Neuronal stem cell (in vitro differentiated cells): ENCODE data around the gene SERPINB6.
"Not testable (repeated sequence)": the region's sequence is repeated elsewhere in the genome, so short reads cannot be mapped to it uniquely, and the experiment has no call there.

Source experiments
- DNase-seq: peaks from one replicate; pipeline ENCODE4 v3.0.0-alpha.2; 2013; ENCODE audit warnings: low spot score
- H2AFZ ChIP-seq: one replicate; pipeline ENCODE4 v1.6.1; 2013; ENCODE audit warnings: mild to moderate bottlenecking, low read length, inconsistent platforms
- H2AK5ac ChIP-seq: 2 replicates; pipeline ENCODE4 v1.6.1; 2013; ENCODE audit warnings: low read depth, mild to moderate bottlenecking, inconsistent platforms, low read length, moderate library complexity, mixed read lengths
- H2BK120ac ChIP-seq: 2 replicates; pipeline ENCODE4 v1.6.1; 2013; ENCODE audit warnings: low read depth, mild to moderate bottlenecking, inconsistent platforms, low read length, moderate library complexity, mixed read lengths
- H2BK12ac ChIP-seq: one replicate; pipeline ENCODE4 v1.6.1; 2013; ENCODE audit warnings: low read length, inconsistent platforms
- H2BK15ac ChIP-seq: 2 replicates; pipeline ENCODE4 v1.6.1; 2013; ENCODE audit warnings: mild to moderate bottlenecking, low read length, inconsistent platforms, mixed read lengths
- H2BK5ac ChIP-seq: one replicate; pipeline ENCODE4 v1.6.1; 2013; ENCODE audit warnings: inconsistent platforms, mild to moderate bottlenecking, low read length, moderate library complexity
- H3K14ac ChIP-seq: one replicate; pipeline ENCODE4 v1.6.1; 2013; ENCODE audit warnings: low read length, inconsistent platforms
- H3K18ac ChIP-seq: 2 replicates; pipeline ENCODE4 v1.6.1; 2013; ENCODE audit warnings: low read length, inconsistent platforms
- H3K23ac ChIP-seq: 2 replicates; pipeline ENCODE4 v1.6.1; 2013; ENCODE audit warnings: low read depth, mild to moderate bottlenecking, mixed read lengths, low read length, inconsistent platforms; ENCODE audit not compliant: poor library complexity
- H3K27ac ChIP-seq: replicated peaks from 3 replicates; pipeline ENCODE4 v1.5.1; 2013; ENCODE audit warnings: low read length, inconsistent platforms
- H3K27me3 ChIP-seq, 3 experiments: 2 replicates each; pipeline ENCODE4 v1.6.1; 2013; ENCODE audit warnings: low read length in 3 of 3, mild to moderate bottlenecking in 2 of 3, inconsistent platforms in 1 of 3, low read depth in 1 of 3, mixed read lengths in 1 of 3, moderate library complexity in 1 of 3; ENCODE audit not compliant: control insufficient read depth in 3 of 3, insufficient read depth in 3 of 3
- H3K36me3 ChIP-seq, 2 donors: replicated peaks in 1 of 2; 2 replicates each; pipeline ENCODE4 v1.6.1; 2013; ENCODE audit warnings: low read length in 2 of 2; ENCODE audit not compliant: control insufficient read depth in 2 of 2, insufficient read depth in 2 of 2
- H3K4ac ChIP-seq: 2 replicates; pipeline ENCODE4 v1.6.1; 2013; ENCODE audit warnings: inconsistent platforms, mild to moderate bottlenecking, low read length, moderate library complexity
- H3K4me1 ChIP-seq, 2 donors: 1 replicate in 1 of 2; 2 replicates in 1 of 2; pipeline ENCODE4 v1.6.1; 2013; ENCODE audit warnings: low read length in 2 of 2, low read depth in 1 of 2; ENCODE audit not compliant: control insufficient read depth in 2 of 2, insufficient read depth in 1 of 2
- H3K4me2 ChIP-seq: one replicate; pipeline ENCODE4 v1.6.1; 2013; ENCODE audit warnings: mild to moderate bottlenecking, low read length, inconsistent platforms; ENCODE audit not compliant: insufficient read depth, poor library complexity, severe bottlenecking
- H3K4me3 ChIP-seq, 2 donors: 2 replicates each; pipeline ENCODE4 v1.5.1; 2013; ENCODE audit warnings: low read length in 2 of 2, mild to moderate bottlenecking in 2 of 2, inconsistent platforms in 1 of 2, moderate library complexity in 1 of 2
- H3K79me1 ChIP-seq: one replicate; pipeline ENCODE4 v1.6.1; 2013; ENCODE audit warnings: low read depth, mild to moderate bottlenecking, inconsistent platforms, low read length, moderate library complexity
- H3K9ac ChIP-seq: one replicate; pipeline ENCODE4 v1.6.1; 2013; ENCODE audit warnings: mild to moderate bottlenecking, low read depth, low read length, inconsistent platforms; ENCODE audit not compliant: poor library complexity
- H3K9me3 ChIP-seq, 2 donors: replicated peaks in 1 of 2; 2 replicates each; pipeline versions ENCODE3 to v1.6.1; 2013; ENCODE audit warnings: low read length in 2 of 2, mild to moderate bottlenecking in 2 of 2, inconsistent platforms in 1 of 2, low read depth in 1 of 2, mixed read lengths in 1 of 2, moderate library complexity in 1 of 2; ENCODE audit not compliant: control insufficient read depth in 2 of 2, insufficient read depth in 1 of 2
- H4K8ac ChIP-seq: one replicate; pipeline ENCODE4 v1.6.1; 2013; ENCODE audit warnings: low read depth, mild to moderate bottlenecking, inconsistent platforms, low read length, moderate library complexity
- H4K91ac ChIP-seq: one replicate; pipeline ENCODE4 v1.6.1; 2013; ENCODE audit warnings: low read length, low read depth, mild to moderate bottlenecking, inconsistent platforms; ENCODE audit not compliant: poor library complexity
- WGBS, 2 donors: extraction: QIAGEN DNeasy Blood & Tissue Kit; methylation state at CpG; one replicate each; pipeline ENCODE4 v1.1.7; 2013; ENCODE audit warnings: missing lambda C conversion rate in 2 of 2, mixed read lengths in 1 of 2; ENCODE audit not compliant: insufficient read length in 2 of 2, insufficient replicate concordance in 1 of 2; ENCODE audit errors: extremely low coverage in 2 of 2; 5-methylcytosine and 5-hydroxymethylcytosine counted together

The SERPINB6 gene

DNA sequence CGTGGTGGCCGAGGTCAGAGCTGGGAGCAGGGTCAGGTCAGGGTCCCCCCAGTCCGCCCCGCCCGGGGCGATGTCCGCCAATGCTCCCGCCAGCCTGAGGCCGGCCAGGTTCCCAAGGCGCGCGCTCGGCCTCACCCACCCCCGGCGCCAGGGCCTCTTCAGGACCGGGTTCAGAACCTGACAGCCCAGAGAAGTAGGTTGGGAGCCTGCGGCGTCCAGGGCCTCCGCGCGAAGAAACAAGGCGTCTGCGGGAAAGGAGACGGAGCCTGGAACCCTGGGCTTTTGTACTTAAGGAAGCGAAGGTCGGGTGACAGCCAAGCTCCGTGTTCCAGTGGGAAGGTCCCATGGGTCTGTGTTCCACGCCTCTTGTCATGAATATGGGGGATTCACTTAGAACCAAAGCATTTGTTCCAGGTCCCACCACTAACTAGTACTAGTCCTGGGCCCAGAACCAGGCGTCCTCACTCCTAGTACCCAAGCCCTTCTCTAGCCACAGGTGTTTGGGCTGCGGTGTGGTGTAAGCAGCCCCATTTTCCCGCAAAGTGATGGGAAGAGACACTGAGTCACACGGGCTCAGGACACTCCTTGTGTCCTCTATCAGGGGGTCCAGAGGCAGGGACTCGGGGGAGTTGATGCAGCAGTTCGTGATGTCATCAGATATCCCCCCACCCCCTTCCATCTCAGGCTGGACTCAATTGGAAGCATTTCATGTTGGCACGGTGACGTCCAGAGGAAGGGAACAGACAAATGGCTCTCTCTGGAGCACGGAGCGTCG lies 67.8 kb downstream of the SERPINB6 start:
- not testable (repeated sequence) for H3K4ac ChIP-seq, H3K36me3 ChIP-seq, H3K27ac ChIP-seq, H3K79me1 ChIP-seq, H3K14ac ChIP-seq, H3K9me3 ChIP-seq, H2AK5ac ChIP-seq, H4K91ac ChIP-seq, H2BK5ac ChIP-seq, H2AFZ ChIP-seq, H4K8ac ChIP-seq, DNase-seq, H2BK15ac ChIP-seq, H2BK120ac ChIP-seq, H2BK12ac ChIP-seq
- peak overlapping the region in 1 of 2 donors; percentile 90 for H3K4me3 ChIP-seq
- H3K4me2 ChIP-seq: peak overlapping the region; percentile 90
- H3K27me3 ChIP-seq: peaks cover 2 to 38% (median 14%) of the 10 kb centered on the region in 3 experiments
- peak overlapping the region; percentile 94 for H3K9ac ChIP-seq
- H3K4me1 ChIP-seq: peaks cover 17 to 32% of the 10 kb centered on the region in 2 donors
- WGBS, 2 donors: no CpG with 5 or more reads among the region's 39 CpGs
- peak overlapping the region; percentile 100 for H3K23ac ChIP-seq
- peak overlapping the region; percentile 92 for H3K18ac ChIP-seq

DNA sequence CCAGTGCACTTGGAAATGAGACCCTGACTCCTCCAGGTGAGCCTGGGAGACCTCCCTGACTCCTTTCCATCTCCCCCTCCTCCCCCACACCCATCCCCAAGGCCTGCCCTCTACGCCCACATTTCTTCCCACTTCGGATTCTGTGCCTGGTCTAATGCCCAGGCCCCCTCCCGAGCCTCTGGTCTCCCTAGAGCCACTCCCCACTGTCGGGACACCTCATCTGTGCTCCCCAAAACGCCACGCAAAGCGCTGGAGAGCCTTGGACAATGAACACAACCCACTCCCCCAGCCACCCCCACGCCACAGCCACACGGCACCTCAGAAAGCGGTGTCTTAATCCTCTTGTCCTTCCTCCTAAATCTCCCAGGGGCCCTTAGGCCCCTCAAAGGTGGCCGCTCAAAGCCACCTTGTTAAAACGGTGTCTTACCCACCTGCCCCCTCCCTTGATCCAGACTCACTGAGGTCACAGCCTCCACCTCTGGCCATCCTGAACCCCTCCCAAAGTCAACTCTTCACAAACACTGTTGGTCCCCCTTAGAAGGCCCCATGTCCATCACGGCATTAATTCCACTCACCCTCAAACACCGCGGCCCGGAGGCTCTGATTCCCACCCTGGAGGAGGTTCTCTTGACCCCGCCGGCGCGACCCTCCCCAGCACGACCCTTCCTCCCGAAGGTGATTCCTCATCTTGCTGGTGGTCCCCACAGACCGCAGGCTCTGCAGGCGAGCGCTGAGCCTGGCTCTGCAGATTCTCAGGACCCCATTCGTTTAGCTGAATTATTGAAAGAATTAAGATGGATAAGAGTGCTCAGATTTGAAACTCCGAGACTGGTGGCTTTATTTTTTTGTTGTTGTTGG lies 69.5 kb downstream of the SERPINB6 start:
- no CpG with 5 or more reads among the region's 27 CpGs for WGBS, 2 donors
- H2BK12ac ChIP-seq, H2BK120ac ChIP-seq, H2BK5ac ChIP-seq, H3K14ac ChIP-seq, H3K79me1 ChIP-seq, H3K23ac ChIP-seq, H3K18ac ChIP-seq, H3K9me3 ChIP-seq, H3K4me2 ChIP-seq, H3K36me3 ChIP-seq, DNase-seq, H4K8ac ChIP-seq, H3K4ac ChIP-seq, H3K4me3 ChIP-seq, H2AK5ac ChIP-seq, H4K91ac ChIP-seq, H2BK15ac ChIP-seq, H3K27ac ChIP-seq, H3K9ac ChIP-seq: not testable (repeated sequence)
- H3K27me3 ChIP-seq: peaks cover 2 to 38% (median 11%) of the 10 kb centered on the region in 3 experiments
- peak overlapping the region; percentile 20 for H2AFZ ChIP-seq
- peaks cover 12 to 25% of the 10 kb centered on the region in 2 donors for H3K4me1 ChIP-seq

DNA sequence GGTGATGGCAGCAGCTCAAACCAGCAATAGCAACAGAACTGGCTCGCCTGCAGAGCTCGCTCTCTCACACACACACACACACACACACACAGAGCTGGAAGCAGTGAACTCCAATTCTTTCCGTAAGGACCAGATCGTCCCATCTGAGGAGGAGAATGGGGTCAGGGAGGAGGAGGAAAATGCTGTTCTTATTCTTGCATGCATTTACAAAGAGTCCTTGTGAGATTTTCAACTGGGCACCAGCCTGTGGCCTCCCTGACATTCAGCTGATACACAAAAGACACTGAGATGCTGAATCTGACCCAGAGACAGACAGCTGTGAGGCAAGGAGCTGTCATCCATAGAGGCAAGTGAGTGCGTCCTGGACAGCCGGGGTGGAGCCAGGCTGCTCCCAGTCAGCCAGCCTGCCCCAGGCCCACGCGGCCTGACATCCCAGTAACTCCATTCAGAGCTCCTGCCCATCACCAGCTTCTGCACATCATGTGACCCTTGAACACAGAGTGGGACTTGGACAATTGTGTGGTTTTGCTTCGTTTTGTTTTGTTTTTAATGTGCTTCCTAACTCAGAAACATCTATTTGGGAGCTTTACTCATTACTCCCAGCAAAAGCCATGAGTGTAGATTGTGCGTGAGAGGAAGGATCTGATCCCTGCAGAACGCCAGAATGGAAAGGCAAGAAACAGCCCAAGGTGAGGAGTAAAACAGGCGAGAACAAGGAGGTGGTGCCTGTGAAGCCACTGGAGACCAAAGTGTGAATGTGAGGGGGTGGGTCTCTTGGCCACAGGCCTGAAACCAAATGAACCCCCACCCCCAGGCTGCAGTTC lies 70.3 kb downstream of the SERPINB6 start:
- Histone ChIP-seq H3K18ac (no peak overlapping the region), H2BK15ac (no peak overlapping the region), H3K14ac (no peak overlapping the region), H2BK120ac (no peak overlapping the region), H3K9ac (no peak overlapping the region), H3K36me3 (no peaks in the 10 kb centered on the region), H3K23ac (no peak overlapping the region), H3K4me1 (peaks cover 12 to 25% of the 10 kb centered on the region in 2 donors), H4K8ac (no peak overlapping the region), H2BK5ac (no peak overlapping the region), H3K27ac (no peak overlapping the region), H3K27me3 (peaks cover 2 to 34% (median 11%) of the 10 kb centered on the region in 3 experiments), H3K4me2 (no peak overlapping the region), H4K91ac (no peak overlapping the region), H2AFZ (peak overlapping the region; percentile 20), H3K4ac (no peak overlapping the region), H2AK5ac (no peak overlapping the region), H2BK12ac (no peak overlapping the region), H3K4me3 (no peak overlapping the region), H3K79me1 (no peaks in the 10 kb centered on the region), H3K9me3 (no peaks in the 10 kb centered on the region)
- no peak for DNase-seq
- WGBS, 2 donors: no CpG with 5 or more reads among the region's 12 CpGs
